ENCODE data around the gene HS2ST1. TPM values are rescaled to one million over a fixed set of nuclear protein-coding genes. Genes with fewer than 3 reads are reported as not detected.

Gene HS2ST1
- total RNA-seq, 3 donors from 2014 or later, result 17.7 to 18.0 (median 17.8) TPM

- Histone ChIP-seq H3K4me3 (no peak overlapping the region), H3K36me3 (no peaks in the 10 kb centered on the region), H3K9me3 (no peaks in the 10 kb centered on the region), H3K27ac (peak overlapping the region in 1 of 2 donors; percentile 48), H3K4me1 (no peaks in the 10 kb centered on the region), H3K27me3 (no peaks in the 10 kb centered on the region)
- intact Hi-C loops (cut with DNase I; ENCODE audit: low total_unique reads), result no loop called here
- no peak for TF ChIP-seq POLR2AphosphoS5 (IDR thresholded peaks at IDR 0.05)
- TF ChIP-seq, protein P1, sequence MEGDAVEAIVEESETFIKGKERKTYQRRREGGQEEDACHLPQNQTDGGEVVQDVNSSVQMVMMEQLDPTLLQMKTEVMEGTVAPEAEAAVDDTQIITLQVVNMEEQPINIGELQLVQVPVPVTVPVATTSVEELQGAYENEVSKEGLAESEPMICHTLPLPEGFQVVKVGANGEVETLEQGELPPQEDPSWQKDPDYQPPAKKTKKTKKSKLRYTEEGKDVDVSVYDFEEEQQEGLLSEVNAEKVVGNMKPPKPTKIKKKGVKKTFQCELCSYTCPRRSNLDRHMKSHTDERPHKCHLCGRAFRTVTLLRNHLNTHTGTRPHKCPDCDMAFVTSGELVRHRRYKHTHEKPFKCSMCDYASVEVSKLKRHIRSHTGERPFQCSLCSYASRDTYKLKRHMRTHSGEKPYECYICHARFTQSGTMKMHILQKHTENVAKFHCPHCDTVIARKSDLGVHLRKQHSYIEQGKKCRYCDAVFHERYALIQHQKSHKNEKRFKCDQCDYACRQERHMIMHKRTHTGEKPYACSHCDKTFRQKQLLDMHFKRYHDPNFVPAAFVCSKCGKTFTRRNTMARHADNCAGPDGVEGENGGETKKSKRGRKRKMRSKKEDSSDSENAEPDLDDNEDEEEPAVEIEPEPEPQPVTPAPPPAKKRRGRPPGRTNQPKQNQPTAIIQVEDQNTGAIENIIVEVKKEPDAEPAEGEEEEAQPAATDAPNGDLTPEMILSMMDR (IDR thresholded peaks at IDR 0.05), result no peak
- TF ChIP-seq POLR2A (IDR thresholded peaks at IDR 0.05), result no peak
- no peak for DNase-seq (ENCODE audit: low spot score in 2 of 2)
Observed at GRCh38 chr1:87134061-87134460, 219.6 kb downstream of the HS2ST1 start.

GRCh38 chr1:87134625-87135328, 220.3 kb downstream of the HS2ST1 start:
- intact Hi-C loops (cut with DNase I; ENCODE audit: low total_unique reads), result no loop called here
- no peak for DNase-seq (ENCODE audit: low spot score in 2 of 2)
- Histone ChIP-seq H3K4me1 (no peaks in the 10 kb centered on the region), H3K27me3 (no peaks in the 10 kb centered on the region), H3K27ac (peak overlapping the region in 1 of 2 donors; percentile 25), H3K36me3 (no peaks in the 10 kb centered on the region), H3K9me3 (no peaks in the 10 kb centered on the region), H3K4me3 (no peak overlapping the region)
- TF ChIP-seq POLR2A (IDR thresholded peaks at IDR 0.05), result no peak
- TF ChIP-seq, protein P1 (IDR thresholded peaks at IDR 0.05), result no peak
- TF ChIP-seq POLR2AphosphoS5 (IDR thresholded peaks at IDR 0.05), result no peak

DNA sequence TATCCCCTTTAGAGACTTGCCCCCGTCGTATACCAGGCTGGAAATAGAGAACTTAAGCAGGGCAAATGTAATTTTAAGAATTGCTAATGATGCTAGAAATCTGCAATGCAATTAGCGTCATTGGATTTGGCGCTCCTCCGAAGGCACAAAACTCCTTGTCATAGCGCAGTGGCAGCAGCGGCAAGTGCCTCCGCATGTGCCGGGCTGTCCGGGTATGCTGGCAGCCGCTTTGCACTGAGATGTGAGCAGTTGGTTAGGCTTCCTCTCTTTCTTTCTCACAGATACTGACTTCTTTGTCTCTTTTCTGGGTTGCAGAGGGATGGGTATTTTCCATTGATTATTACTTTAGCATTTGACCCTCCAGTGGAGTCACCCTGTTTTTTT, 220.9 kb downstream of the HS2ST1 start:
- H3K9me3 ChIP-seq, result no peaks in the 10 kb centered on the region
- H3K27ac ChIP-seq, result peak overlapping the region in 1 of 2 donors; percentile 25
- H3K4me3 ChIP-seq, result no peak overlapping the region
- H3K36me3 ChIP-seq, result no peaks in the 10 kb centered on the region
- TF ChIP-seq POLR2AphosphoS5 (IDR thresholded peaks at IDR 0.05), result no peak
- TF ChIP-seq, protein P1 (IDR thresholded peaks at IDR 0.05), result no peak
- no peak for TF ChIP-seq POLR2A (IDR thresholded peaks at IDR 0.05)
- H3K4me1 ChIP-seq, result no peaks in the 10 kb centered on the region
- intact Hi-C loops (cut with DNase I; ENCODE audit: low total_unique reads), result no loop called here
- no peaks in the 10 kb centered on the region for H3K27me3 ChIP-seq
- DNase-seq (ENCODE audit: low spot score in 2 of 2), result no peak

- no peak for TF ChIP-seq POLR2A (IDR thresholded peaks at IDR 0.05)
- no peak for TF ChIP-seq POLR2AphosphoS5 (IDR thresholded peaks at IDR 0.05)
- TF ChIP-seq, protein P1 (IDR thresholded peaks at IDR 0.05), result no peak
- no peak overlapping the region for H3K4me3 ChIP-seq
- H3K4me1 ChIP-seq, result no peaks in the 10 kb centered on the region
- no peaks in the 10 kb centered on the region for H3K27me3 ChIP-seq
- intact Hi-C loops (cut with DNase I; ENCODE audit: low total_unique reads), result no loop called here
- H3K9me3 ChIP-seq, result no peaks in the 10 kb centered on the region
- H3K27ac ChIP-seq, result no peak overlapping the region
- H3K36me3 ChIP-seq, result no peaks in the 10 kb centered on the region
- no peak for DNase-seq (ENCODE audit: low spot score in 2 of 2)
Observed at GRCh38 chr1:87136607-87137341, 222.3 kb downstream of the HS2ST1 start.

DNA sequence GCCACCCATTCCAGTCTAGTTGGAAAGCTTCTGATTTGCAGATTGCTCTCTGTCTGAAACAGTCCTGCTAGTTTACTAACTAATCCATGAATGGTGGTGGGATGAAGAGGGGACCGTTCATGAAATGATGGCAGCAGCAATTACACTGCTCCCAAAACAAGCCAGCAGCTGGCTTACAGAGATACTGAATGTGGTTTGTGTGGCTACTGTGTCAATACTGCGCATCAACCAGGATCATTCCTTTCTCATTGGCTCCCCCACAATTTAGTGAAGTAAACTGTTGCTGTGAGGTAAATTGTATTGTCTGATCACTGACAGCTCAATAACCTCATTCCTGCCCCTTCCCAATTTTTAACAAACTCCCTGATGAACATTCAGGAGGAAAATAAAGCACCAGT, 222.9 kb downstream of the HS2ST1 start:
- TF ChIP-seq, protein P1 (IDR thresholded peaks at IDR 0.05), result no peak
- TF ChIP-seq POLR2A (IDR thresholded peaks at IDR 0.05) (no peak), POLR2AphosphoS5 (IDR thresholded peaks at IDR 0.05) (no peak)
- DNase-seq (ENCODE audit: low spot score in 2 of 2), result no peak
- no peaks in the 10 kb centered on the region for H3K4me1 ChIP-seq
- H3K36me3 ChIP-seq, result no peaks in the 10 kb centered on the region
- intact Hi-C loops (cut with DNase I; ENCODE audit: low total_unique reads), result no loop called here
- H3K4me3 ChIP-seq, result no peak overlapping the region
- no peak overlapping the region for H3K27ac ChIP-seq
- no peaks in the 10 kb centered on the region for H3K27me3 ChIP-seq
- H3K9me3 ChIP-seq, result no peaks in the 10 kb centered on the region

Measured in breast epithelium (tissue), 4 donors.